Breast epithelium (tissue), 4 donors: Measurements from ENCODE around the gene CTH. TPM values are rescaled to one million over a fixed set of nuclear protein-coding genes. Genes with fewer than 3 reads are reported as not detected.
"Not testable (repeated sequence)": the region's sequence is repeated elsewhere in the genome, so short reads cannot be mapped to it uniquely, and the experiment has no call there.

Source experiments
- DNase-seq, 2 donors: peaks; one replicate each; pipeline ENCODE4 v3.0.0-alpha.2; 2019; ENCODE audit warnings: low spot score in 2 of 2
- H3K27ac ChIP-seq, 2 donors: fragments of 200-600 bp; sonication (generic) in 1 of 2; one replicate each; pipeline ENCODE4 v1.5.1; 2016 to 2019; ENCODE audit warnings: mild to moderate bottlenecking in 1 of 2
- H3K27me3 ChIP-seq, 2 donors: fragments of 200-600 bp; sonication (generic) in 1 of 2; one replicate each; pipeline versions ENCODE4 v1.5.1 to v1.6.0; 2017 to 2019; ENCODE audit warnings: control low read depth in 1 of 2, mild to moderate bottlenecking in 1 of 2
- H3K36me3 ChIP-seq: fragments of 200-600 bp; one replicate; pipeline ENCODE4 v1.5.1; 2019
- H3K4me1 ChIP-seq, 2 donors: fragments of 200-600 bp; sonication (generic); one replicate each; pipeline ENCODE4 v1.5.1; 2016 to 2019; ENCODE audit warnings: control low read depth in 1 of 2
- H3K4me3 ChIP-seq, 3 donors: fragments of 200-600 bp; sonication (generic); 1 replicate in 2 of 3; 2 replicates in 1 of 3; pipeline ENCODE4 v1.5.1; 2016 to 2019; ENCODE audit warnings: mild to moderate bottlenecking in 3 of 3, moderate library complexity in 2 of 3
- H3K9me3 ChIP-seq, 2 donors: fragments of 200-600 bp; sonication (generic) in 1 of 2; one replicate each; pipeline ENCODE4 v1.5.1; 2016 to 2019; ENCODE audit warnings: control low read depth in 1 of 2
- CTCF ChIP-seq, 3 donors: fragments of 450-650 bp; IDR thresholded peaks; one replicate each; pipeline ENCODE4 v1.5.1; 2016 to 2017; ENCODE audit warnings: antibody characterized with exemption in 3 of 3, mild to moderate bottlenecking in 3 of 3, moderate library complexity in 3 of 3
- POLR2A ChIP-seq: fragments of 450-650 bp; IDR thresholded peaks from one replicate; pipeline ENCODE4 v1.6.1; 2016; ENCODE audit warnings: antibody characterized with exemption, mild to moderate bottlenecking, moderate library complexity
- POLR2AphosphoS5 ChIP-seq, 3 donors: sonication (generic); formaldehyde crosslinking; IDR thresholded peaks; one replicate each; pipeline ENCODE4 v1.6.1; 2017; ENCODE audit warnings: antibody characterized with exemption in 3 of 3
- intact Hi-C: fragments of 100-400 bp; cut with DNase I; formaldehyde crosslinking; loops from one replicate; pipeline ENCODE4 v1.15.1; 2023; ENCODE audit warnings: low total_unique reads
- total RNA-seq, 3 donors: library from RNA; depleted of rRNA; stranded (reverse); fragments of >200 nt; gene quantifications; one replicate each; pipeline ENCODE4 v1.1.0, GENCODE V29; 2016

The CTH gene
- total RNA-seq, 3 donors from 2014 or later = 4.9 to 11.7 (median 5.3) TPM

- intact Hi-C loops = no loop called here
- no peak for TF ChIP-seq POLR2AphosphoS5 (IDR thresholded peaks at IDR 0.05)
- TF ChIP-seq POLR2A = no peak
- TF ChIP-seq CTCF (IDR thresholded peaks at IDR 0.05) = no peak
- no peaks in the 10 kb centered on the region for H3K9me3 ChIP-seq
- H3K4me3 ChIP-seq = no peak overlapping the region
- H3K4me1 ChIP-seq = no peaks in the 10 kb centered on the region
- H3K27ac ChIP-seq = no peak overlapping the region
- no peaks in the 10 kb centered on the region for H3K27me3 ChIP-seq
- no peak for DNase-seq
- H3K36me3 ChIP-seq = no peaks in the 10 kb centered on the region
Measured at GRCh38 chr1:70467531-70467930, 56.5 kb downstream of the CTH start.

GRCh38 chr1:70468180-70468579 is 57.1 kb downstream of the CTH start:
- Histone ChIP-seq H3K4me1 (no peaks in the 10 kb centered on the region), H3K27me3 (no peaks in the 10 kb centered on the region), H3K9me3 (no peaks in the 10 kb centered on the region), H3K27ac (no peak overlapping the region), H3K4me3 (no peak overlapping the region), H3K36me3 (no peaks in the 10 kb centered on the region)
- no peak for DNase-seq
- TF ChIP-seq CTCF (IDR thresholded peaks at IDR 0.05) = no peak
- no peak for TF ChIP-seq POLR2A
- TF ChIP-seq POLR2AphosphoS5 (IDR thresholded peaks at IDR 0.05) = no peak
- intact Hi-C loops = no loop called here

- H3K9me3 ChIP-seq, H3K36me3 ChIP-seq, H3K4me1 ChIP-seq, DNase-seq, H3K27ac ChIP-seq, intact Hi-C loops, H3K27me3 ChIP-seq, H3K4me3 ChIP-seq: not testable (repeated sequence)
Measured at GRCh38 chr1:70469184-70469583, 58.1 kb downstream of the CTH start.

- Histone ChIP-seq H3K4me1 (no peaks in the 10 kb centered on the region), H3K27ac (no peak overlapping the region), H3K27me3 (no peaks in the 10 kb centered on the region), H3K9me3 (no peaks in the 10 kb centered on the region), H3K4me3 (no peak overlapping the region), H3K36me3 (no peaks in the 10 kb centered on the region)
- TF ChIP-seq POLR2A = no peak
- no peak for TF ChIP-seq POLR2AphosphoS5 (IDR thresholded peaks at IDR 0.05)
- TF ChIP-seq CTCF (IDR thresholded peaks at IDR 0.05) = no peak
- DNase-seq = no peak
- intact Hi-C loops = no loop called here
Measured at GRCh38 chr1:70475023-70475422, 64.0 kb downstream of the CTH start.

GRCh38 chr1:70477090-70477489 is 66.0 kb downstream of the CTH start:
- intact Hi-C loops = no loop called here
- no peak for DNase-seq
- Histone ChIP-seq H3K9me3 (no peaks in the 10 kb centered on the region), H3K36me3 (no peaks in the 10 kb centered on the region), H3K27ac (no peak overlapping the region), H3K4me3 (no peak overlapping the region), H3K27me3 (no peaks in the 10 kb centered on the region), H3K4me1 (no peaks in the 10 kb centered on the region)
- TF ChIP-seq POLR2AphosphoS5 (IDR thresholded peaks at IDR 0.05) (no peak), POLR2A (no peak), CTCF (IDR thresholded peaks at IDR 0.05) (no peak)

- H3K9me3 ChIP-seq, H3K27ac ChIP-seq, H3K4me1 ChIP-seq, intact Hi-C loops, H3K27me3 ChIP-seq, H3K36me3 ChIP-seq, H3K4me3 ChIP-seq, DNase-seq: not testable (repeated sequence)
Measured at GRCh38 chr1:70477905-70478304, 66.8 kb downstream of the CTH start.
